OCI-LY7 (cell line): ENCODE data around the gene CLDN4. TPM values are rescaled to one million over a fixed set of nuclear protein-coding genes. Genes with fewer than 3 reads are reported as not detected.

Experiments
- BruUV-seq: library from RNA; stranded (reverse); fragments of 400-500 nt; replicated peaks from 2 replicates; lab custom pipeline; 2021; lab: Mats Ljungman, UMichigan
- CTCF ChIA-PET: fragments of 300-600 bp; sonication (Branson Sonifier 250); formaldehyde crosslinking; loops from one replicate; lab custom pipeline; 2022; ENCODE audit warnings: antibody characterized with exemption; ENCODE audit not compliant: unreplicated experiment; lab: Charles Lee
- POLR2A ChIA-PET: fragments of 300-600 bp; sonication (Branson Sonifier 250); formaldehyde crosslinking; loops from one replicate; lab custom pipeline; 2022; ENCODE audit warnings: antibody characterized with exemption; lab: Charles Lee
- DNase-seq: peaks from one replicate; pipeline ENCODE4 v3.0.0-alpha.2; 2015; ENCODE audit warnings: low spot score
- H2AFZ ChIP-seq: fragments of 200-600 bp; sonication (generic), shearing (Covaris generic); 2 replicates; pipeline ENCODE4 v1.6.1; 2014; ENCODE audit warnings: mild to moderate bottlenecking, antibody characterized with exemption, low read length, moderate library complexity
- H3K27ac ChIP-seq: fragments of 200-600 bp; sonication (generic); 2 replicates; pipeline ENCODE4 v1.5.1; 2014; ENCODE audit warnings: mixed run types, low read depth, mild to moderate bottlenecking, moderate library complexity, low read length, inconsistent platforms; ENCODE audit not compliant: poor library complexity, severe bottlenecking
- H3K36me3 ChIP-seq: fragments of 200-600 bp; sonication (generic); 2 replicates; pipeline ENCODE4 v1.6.1; 2014; ENCODE audit warnings: mild to moderate bottlenecking, antibody characterized with exemption, low read length, moderate library complexity, mixed read lengths; ENCODE audit not compliant: insufficient read depth
- H3K4me1 ChIP-seq: fragments of 200-600 bp; sonication (generic); 2 replicates; pipeline ENCODE4 v1.5.1; 2014; ENCODE audit warnings: mild to moderate bottlenecking, low read length; ENCODE audit not compliant: insufficient read depth, poor library complexity, severe bottlenecking
- H3K4me2 ChIP-seq: fragments of 200-600 bp; sonication (generic); 2 replicates; pipeline ENCODE4 v1.6.1; 2014; ENCODE audit warnings: mild to moderate bottlenecking, low read length
- H3K4me3 ChIP-seq: fragments of 200-600 bp; sonication (generic); 2 replicates; pipeline ENCODE4 v1.5.1; 2014; ENCODE audit warnings: mild to moderate bottlenecking, low read depth, low read length; ENCODE audit not compliant: poor library complexity, severe bottlenecking
- H3K79me2 ChIP-seq: fragments of 200-600 bp; sonication (generic); 2 replicates; pipeline ENCODE4 v1.6.1; 2016; ENCODE audit warnings: low read depth, mild to moderate bottlenecking, low read length, moderate library complexity, mixed read lengths; ENCODE audit not compliant: insufficient read depth
- H3K9me2 ChIP-seq: fragments of 200-600 bp; sonication (generic); 2 replicates; pipeline ENCODE4 v1.6.1; 2016; ENCODE audit warnings: mild to moderate bottlenecking, low read length, mixed read lengths; ENCODE audit not compliant: insufficient read depth
- H3K9me3 ChIP-seq: fragments of 200-600 bp; sonication (generic); 2 replicates; pipeline ENCODE4 v1.6.1; 2014; ENCODE audit warnings: mild to moderate bottlenecking, mixed run types, low read length, mixed read lengths
- H4K20me1 ChIP-seq: fragments of 200-600 bp; sonication (generic); 2 replicates; pipeline ENCODE4 v1.6.1; 2014; ENCODE audit warnings: mild to moderate bottlenecking, antibody characterized with exemption, low read length, moderate library complexity, mixed read lengths; ENCODE audit not compliant: insufficient read depth
- EZH2phosphoT487 ChIP-seq: fragments of 200-600 bp; sonication (generic); IDR thresholded peaks from 2 replicates; pipeline ENCODE4 v1.6.1; 2018; ENCODE audit warnings: low read depth, borderline replicate concordance, mild to moderate bottlenecking, mixed run types, antibody characterized with exemption, low read length, moderate library complexity, mixed read lengths
- intact Hi-C: fragments of 100-400 bp; cut with micrococcal nuclease; formaldehyde crosslinking; loops from one replicate; pipeline ENCODE4 v1.10.0; 2022; ENCODE audit not compliant: unreplicated experiment
- total RNA-seq, 2 experiments: library from RNA; depleted of rRNA in 1 of 2; stranded (reverse); fragments of >200 nt in 1 of 2; shearing (Covaris generic) in 1 of 2; gene quantifications; 2 replicates each; pipeline ENCODE4 v1.2.3, GENCODE V29; 2014 to 2022
- TF ChIP-seq, protein P1 (sequence below): fragments of 200-600 bp; sonication (generic); conservative IDR thresholded peaks from 2 replicates; pipeline ENCODE4 v1.5.1; 2014; ENCODE audit warnings: mild to moderate bottlenecking, antibody characterized with exemption, low read length, moderate library complexity, mixed read lengths

The CLDN4 gene
- total RNA-seq, 2 experiments from 2014 or later = 0.13 to 1.0 TPM

GRCh38 chr7:73876361-73876760 is 45.6 kb downstream of the CLDN4 start:
- Histone ChIP-seq H3K4me2 (no peak overlapping the region), H2AFZ (no peak overlapping the region), H3K9me3 (no peaks in the 10 kb centered on the region), H3K79me2 (no peaks in the 10 kb centered on the region), H3K27ac (no peak overlapping the region), H3K36me3 (no peaks in the 10 kb centered on the region), H4K20me1 (no peaks in the 10 kb centered on the region), H3K4me1 (no peaks in the 10 kb centered on the region), H3K9me2 (no peaks in the 10 kb centered on the region), H3K4me3 (no peak overlapping the region)
- TF ChIP-seq, protein P1, sequence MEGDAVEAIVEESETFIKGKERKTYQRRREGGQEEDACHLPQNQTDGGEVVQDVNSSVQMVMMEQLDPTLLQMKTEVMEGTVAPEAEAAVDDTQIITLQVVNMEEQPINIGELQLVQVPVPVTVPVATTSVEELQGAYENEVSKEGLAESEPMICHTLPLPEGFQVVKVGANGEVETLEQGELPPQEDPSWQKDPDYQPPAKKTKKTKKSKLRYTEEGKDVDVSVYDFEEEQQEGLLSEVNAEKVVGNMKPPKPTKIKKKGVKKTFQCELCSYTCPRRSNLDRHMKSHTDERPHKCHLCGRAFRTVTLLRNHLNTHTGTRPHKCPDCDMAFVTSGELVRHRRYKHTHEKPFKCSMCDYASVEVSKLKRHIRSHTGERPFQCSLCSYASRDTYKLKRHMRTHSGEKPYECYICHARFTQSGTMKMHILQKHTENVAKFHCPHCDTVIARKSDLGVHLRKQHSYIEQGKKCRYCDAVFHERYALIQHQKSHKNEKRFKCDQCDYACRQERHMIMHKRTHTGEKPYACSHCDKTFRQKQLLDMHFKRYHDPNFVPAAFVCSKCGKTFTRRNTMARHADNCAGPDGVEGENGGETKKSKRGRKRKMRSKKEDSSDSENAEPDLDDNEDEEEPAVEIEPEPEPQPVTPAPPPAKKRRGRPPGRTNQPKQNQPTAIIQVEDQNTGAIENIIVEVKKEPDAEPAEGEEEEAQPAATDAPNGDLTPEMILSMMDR = no peak
- no peak for TF ChIP-seq EZH2phosphoT487
- no peak for DNase-seq
- CTCF ChIA-PET = no interaction called here
- BruUV-seq = no TSS peak
- POLR2A ChIA-PET = no interaction called here
- intact Hi-C loops = no loop called here

GRCh38 chr7:73876973-73877372 is 46.2 kb downstream of the CLDN4 start:
- no TSS peak for BruUV-seq
- Histone ChIP-seq H3K4me3 (no peak overlapping the region), H2AFZ (no peak overlapping the region), H3K4me2 (no peak overlapping the region), H3K36me3 (no peaks in the 10 kb centered on the region), H3K4me1 (no peaks in the 10 kb centered on the region), H4K20me1 (no peaks in the 10 kb centered on the region), H3K27ac (no peak overlapping the region), H3K9me3 (no peaks in the 10 kb centered on the region), H3K79me2 (no peaks in the 10 kb centered on the region), H3K9me2 (no peaks in the 10 kb centered on the region)
- ChIA-PET CTCF (no interaction called here), POLR2A (no interaction called here)
- DNase-seq = no peak
- intact Hi-C loops = no loop called here
- TF ChIP-seq EZH2phosphoT487 = no peak
- TF ChIP-seq, protein P1 = no peak

GRCh38 chr7:73879977-73880681 is 49.3 kb downstream of the CLDN4 start:
- no peak overlapping the region for H3K27ac ChIP-seq
- CTCF ChIA-PET = no interaction called here
- H3K9me3 ChIP-seq = no peaks in the 10 kb centered on the region
- DNase-seq = no peak
- no peaks in the 10 kb centered on the region for H3K79me2 ChIP-seq
- H2AFZ ChIP-seq = no peak overlapping the region
- H3K4me3 ChIP-seq = no peak overlapping the region
- intact Hi-C loops = no loop called here
- H3K4me2 ChIP-seq = no peak overlapping the region
- no peaks in the 10 kb centered on the region for H3K4me1 ChIP-seq
- no peaks in the 10 kb centered on the region for H3K9me2 ChIP-seq
- no TSS peak for BruUV-seq
- no peak for TF ChIP-seq EZH2phosphoT487
- TF ChIP-seq, protein P1 = no peak
- H3K36me3 ChIP-seq = no peaks in the 10 kb centered on the region
- POLR2A ChIA-PET = interaction anchor here (0.5 kb wide), 2 partner anchors 58 to 471 kb away, joined by 3 to 4 read pairs; no protein-coding TSS in a partner anchor
- H4K20me1 ChIP-seq = no peaks in the 10 kb centered on the region
